Transverse colon (tissue), 4 donors: ENCODE data around the gene MGA.

Experiments
- CTCF ChIP-seq, 5 experiments: fragments of 200-600 bp in 3 of 5; fragments of 450-650 bp in 2 of 5; sonication (generic) in 3 of 5; IDR thresholded peaks; 1 replicate in 2 of 5; 2 replicates in 3 of 5; pipeline ENCODE4 v1.5.1; 2016 to 2017; ENCODE audit warnings: antibody characterized with exemption in 5 of 5, inconsistent platforms in 3 of 5, mild to moderate bottlenecking in 2 of 5, moderate library complexity in 1 of 5
- POLR2A ChIP-seq: fragments of 450-650 bp; IDR thresholded peaks from one replicate; pipeline ENCODE4 v1.6.1; 2016; ENCODE audit warnings: antibody characterized with exemption, mild to moderate bottlenecking, moderate library complexity
- POLR2AphosphoS5 ChIP-seq, 3 donors: sonication (generic); formaldehyde crosslinking; IDR thresholded peaks; one replicate each; pipeline ENCODE4 v1.6.1; 2016; ENCODE audit warnings: antibody characterized with exemption in 3 of 3

- no peak for TF ChIP-seq CTCF (IDR thresholded peaks at IDR 0.05)
- no peak for TF ChIP-seq POLR2A
- TF ChIP-seq POLR2AphosphoS5 (IDR thresholded peaks at IDR 0.05) = no peak
These were observed 6.2 kb downstream of the MGA start for GRCh38 chr15:41666353-41666920.
